GM10248 (cell line): Measurements from ENCODE around the gene PLPP2.

Experiments used
- CTCF ChIA-PET: fragments of 300-600 bp; sonication (Branson Sonifier 250); formaldehyde crosslinking; extraction: SDS; loops from one replicate; lab custom pipeline; 2021; ENCODE audit warnings: antibody characterized with exemption; lab: Yijun Ruan, JAX
- POLR2A ChIA-PET: fragments of 350-650 bp; sonication (Branson Sonifier 250); formaldehyde crosslinking; extraction: SDS; loops from one replicate; lab custom pipeline; 2020; ENCODE audit warnings: antibody characterized with exemption; lab: Yijun Ruan, JAX
- DNase-seq: peaks from one replicate; pipeline ENCODE4 v3.0.0; 2012; ENCODE audit errors: extremely low spot score
- TF ChIP-seq, protein P1 (sequence below): IDR thresholded peaks from 2 replicates; pipeline ENCODE4 v1.5.1; 2012; ENCODE audit warnings: mild to moderate bottlenecking, low read depth; ENCODE audit errors: extremely low read depth, missing control alignments, control extremely low read depth

The PLPP2 gene

DNA sequence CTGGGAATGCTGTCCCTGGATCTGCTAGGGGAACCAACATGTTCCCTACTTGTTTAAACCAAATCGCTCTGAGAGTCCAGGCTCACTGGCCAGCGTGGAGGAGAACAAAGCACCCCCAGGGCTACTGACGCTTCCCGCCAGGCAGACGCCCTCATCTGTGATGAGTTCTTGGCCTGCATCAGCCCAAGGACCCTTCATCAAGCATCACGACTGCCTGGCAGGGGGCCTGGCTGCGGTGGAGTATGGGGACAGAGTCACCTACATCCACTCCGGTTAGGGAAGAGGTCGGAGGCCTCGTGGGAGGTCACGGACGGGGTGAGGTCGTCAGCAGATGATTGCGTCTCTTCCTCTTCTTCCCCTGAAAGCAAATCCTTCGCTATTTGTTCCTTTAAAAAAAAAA is 35.7 kb upstream of the PLPP2 start:
- TF ChIP-seq, protein P1, sequence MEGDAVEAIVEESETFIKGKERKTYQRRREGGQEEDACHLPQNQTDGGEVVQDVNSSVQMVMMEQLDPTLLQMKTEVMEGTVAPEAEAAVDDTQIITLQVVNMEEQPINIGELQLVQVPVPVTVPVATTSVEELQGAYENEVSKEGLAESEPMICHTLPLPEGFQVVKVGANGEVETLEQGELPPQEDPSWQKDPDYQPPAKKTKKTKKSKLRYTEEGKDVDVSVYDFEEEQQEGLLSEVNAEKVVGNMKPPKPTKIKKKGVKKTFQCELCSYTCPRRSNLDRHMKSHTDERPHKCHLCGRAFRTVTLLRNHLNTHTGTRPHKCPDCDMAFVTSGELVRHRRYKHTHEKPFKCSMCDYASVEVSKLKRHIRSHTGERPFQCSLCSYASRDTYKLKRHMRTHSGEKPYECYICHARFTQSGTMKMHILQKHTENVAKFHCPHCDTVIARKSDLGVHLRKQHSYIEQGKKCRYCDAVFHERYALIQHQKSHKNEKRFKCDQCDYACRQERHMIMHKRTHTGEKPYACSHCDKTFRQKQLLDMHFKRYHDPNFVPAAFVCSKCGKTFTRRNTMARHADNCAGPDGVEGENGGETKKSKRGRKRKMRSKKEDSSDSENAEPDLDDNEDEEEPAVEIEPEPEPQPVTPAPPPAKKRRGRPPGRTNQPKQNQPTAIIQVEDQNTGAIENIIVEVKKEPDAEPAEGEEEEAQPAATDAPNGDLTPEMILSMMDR: no peak
- CTCF ChIA-PET: no interaction called here
- POLR2A ChIA-PET: no interaction called here
- no peak for DNase-seq

DNA sequence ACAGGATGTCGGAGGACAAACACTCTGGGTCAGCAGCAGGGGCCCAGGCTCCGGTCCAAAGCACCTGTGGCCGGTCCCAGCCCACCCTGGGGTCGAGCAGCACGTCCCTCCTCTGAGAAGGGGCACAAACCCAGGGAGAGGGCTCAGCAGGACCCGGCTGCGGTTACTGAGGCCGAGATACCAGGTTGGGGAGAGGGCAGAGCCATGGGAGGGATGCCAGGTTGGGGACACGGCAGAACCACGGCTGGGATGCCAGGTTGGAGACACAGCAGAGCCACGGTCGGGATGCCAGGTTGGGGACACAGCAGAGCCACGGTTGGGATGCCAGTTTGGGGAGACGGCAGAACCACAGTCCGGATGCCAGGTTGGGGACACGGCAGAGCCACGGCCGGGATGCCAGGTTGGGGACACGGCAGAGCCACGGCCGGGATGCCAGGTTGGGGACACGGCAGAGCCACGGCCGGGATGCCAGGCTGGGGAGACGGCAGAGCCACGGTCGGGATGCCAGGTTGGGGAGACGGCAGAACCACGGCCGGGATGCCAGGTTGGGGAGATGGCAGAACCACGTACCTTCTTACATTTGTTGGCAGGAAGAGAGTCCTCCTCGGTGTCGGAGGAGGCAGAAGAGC is 34.8 kb upstream of the PLPP2 start:
- ChIA-PET POLR2A (no interaction called here), CTCF (no interaction called here)
- DNase-seq: no peak
- TF ChIP-seq, protein P1: no peak

DNA sequence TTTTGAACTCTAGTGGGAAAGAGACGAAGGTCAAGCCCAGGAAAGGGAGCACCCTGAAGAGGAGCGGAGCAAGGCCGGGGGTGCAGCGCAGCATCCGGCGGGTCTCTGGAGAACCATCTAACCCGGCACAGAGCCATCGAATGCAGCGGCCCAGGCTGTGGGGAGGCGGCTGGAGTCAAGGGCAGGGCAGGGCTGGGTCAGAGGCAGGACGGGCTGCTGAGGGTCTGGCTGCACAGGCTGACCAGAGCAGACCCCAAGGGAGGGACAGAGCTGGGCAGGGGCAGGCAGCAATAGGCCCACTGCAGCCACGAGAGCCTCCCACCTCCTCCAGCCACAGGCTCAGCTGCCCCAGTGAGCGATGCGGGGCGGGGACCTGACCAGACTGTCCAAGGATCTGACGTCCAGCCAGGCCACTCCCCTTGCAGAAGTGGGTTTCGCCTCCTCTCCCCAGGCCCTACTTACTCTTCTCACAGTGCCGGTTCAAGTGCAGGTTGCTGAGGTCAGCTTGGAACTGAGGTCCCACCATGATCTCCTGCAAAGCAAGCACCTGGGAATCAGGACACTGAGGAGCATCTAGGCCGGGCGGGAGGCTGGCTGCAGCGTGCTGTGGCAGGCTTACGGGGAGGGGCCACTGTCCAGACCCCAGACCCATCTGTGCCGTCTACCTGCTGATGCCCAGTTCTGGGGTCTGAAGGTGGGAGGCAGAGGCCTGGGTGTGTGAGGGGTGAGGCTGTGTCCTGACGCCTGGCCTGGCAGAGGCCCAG is 34.2 kb upstream of the PLPP2 start:
- ChIA-PET CTCF (no interaction called here), POLR2A (no interaction called here)
- DNase-seq: no peak
- TF ChIP-seq, protein P1: no peak

DNA sequence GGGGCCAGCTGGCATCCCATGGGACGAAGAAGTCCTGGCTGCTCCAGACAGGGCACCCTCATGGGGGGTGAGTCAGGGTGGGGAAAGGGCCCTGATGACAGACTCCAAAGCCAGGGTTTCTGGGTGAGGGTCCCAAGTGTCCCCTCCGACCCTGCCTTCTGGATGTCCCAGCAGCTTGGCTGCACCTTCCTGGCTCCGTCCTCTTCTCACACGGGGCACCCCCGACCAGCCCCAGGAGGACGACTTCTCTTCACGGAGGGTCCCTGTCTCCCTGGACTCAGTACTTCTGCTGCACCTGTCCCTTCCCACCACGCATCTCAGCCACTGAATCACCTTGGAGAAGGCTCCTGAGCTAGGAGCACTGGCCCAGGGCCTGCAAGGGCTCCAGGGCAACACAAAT is 33.5 kb upstream of the PLPP2 start:
- CTCF ChIA-PET: no interaction called here
- POLR2A ChIA-PET: no interaction called here
- TF ChIP-seq, protein P1: no peak
- no peak for DNase-seq

DNA sequence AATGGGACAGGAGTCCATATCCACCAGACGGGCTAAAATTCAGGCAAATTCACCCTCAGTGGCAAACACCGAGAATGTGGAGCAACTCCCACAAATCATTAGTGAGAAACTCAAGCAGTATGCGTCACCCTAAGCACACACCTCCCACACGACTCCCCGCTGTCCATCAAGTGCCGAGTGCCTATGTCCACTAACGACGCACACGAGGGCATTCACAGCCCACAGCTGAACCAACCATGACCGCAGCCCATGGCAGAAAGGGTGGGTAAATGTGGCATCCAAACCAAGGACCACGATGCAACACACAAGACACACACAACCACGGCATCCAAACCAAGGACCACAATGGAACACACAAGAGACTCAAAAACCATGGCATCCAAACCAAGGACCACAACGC is 31.4 kb upstream of the PLPP2 start:
- no peak for DNase-seq
- TF ChIP-seq, protein P1: no peak
- POLR2A ChIA-PET: no interaction called here
- CTCF ChIA-PET: no interaction called here

DNA sequence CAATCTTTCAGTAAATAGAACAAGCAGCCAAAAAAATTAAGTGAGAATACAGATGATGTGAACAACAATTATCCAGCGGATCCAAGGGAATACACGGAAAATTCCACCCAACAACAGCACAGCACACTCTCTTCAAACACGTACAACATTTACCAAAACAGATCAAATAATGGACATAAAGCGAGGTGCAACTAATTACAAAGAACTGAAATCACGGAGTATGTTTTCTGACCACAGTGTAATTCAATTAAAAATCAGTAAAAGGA is 27.2 kb upstream of the PLPP2 start:
- TF ChIP-seq, protein P1: no peak
- CTCF ChIA-PET: no interaction called here
- POLR2A ChIA-PET: no interaction called here

More for the DNA sequence above, 27.2 kb upstream of the PLPP2 start:
- DNase-seq: no peak
